Muscle layer of colon (tissue), 2 donors: Measurements from ENCODE around the gene SLC9C1.

ENCODE experiments used
- H3K27ac ChIP-seq: one replicate; pipeline ENCODE4 v1.7.0; 2013; ENCODE audit warnings: low read depth, mild to moderate bottlenecking, low read length, moderate library complexity
- H3K27me3 ChIP-seq, 2 donors: one replicate each; pipeline ENCODE4 v1.7.0; 2013; ENCODE audit warnings: low read length in 2 of 2, mild to moderate bottlenecking in 2 of 2; ENCODE audit not compliant: insufficient read depth in 2 of 2, control insufficient read depth in 1 of 2
- H3K36me3 ChIP-seq: one replicate; pipeline ENCODE4 v1.7.0; 2013; ENCODE audit warnings: mild to moderate bottlenecking, low read length; ENCODE audit not compliant: insufficient read depth
- H3K4me1 ChIP-seq: one replicate; pipeline ENCODE4 v1.7.0; 2013; ENCODE audit warnings: mild to moderate bottlenecking, low read length; ENCODE audit not compliant: insufficient read depth
- H3K4me3 ChIP-seq, 2 donors: one replicate each; pipeline ENCODE4 v1.7.0; 2013; ENCODE audit warnings: low read length in 2 of 2, low read depth in 1 of 2, mild to moderate bottlenecking in 1 of 2, moderate library complexity in 1 of 2
- H3K9ac ChIP-seq: one replicate; pipeline ENCODE4 v1.7.0; 2013; ENCODE audit warnings: low read length
- H3K9me3 ChIP-seq: one replicate; pipeline ENCODE4 v1.7.0; 2013; ENCODE audit warnings: mild to moderate bottlenecking, low read length
- donor health status: abdominal sarcoma.
- donor health status: Adenocarcinoma of cecum.

SLC9C1 gene

GRCh38 chr3:112115806-112116383, 178.1 kb downstream of the SLC9C1 start:
- Histone ChIP-seq H3K27ac (no peak overlapping the region), H3K36me3 (no peaks in the 10 kb centered on the region), H3K9ac (no peak overlapping the region), H3K9me3 (no peaks in the 10 kb centered on the region), H3K27me3 (no peaks in the 10 kb centered on the region), H3K4me3 (no peak overlapping the region), H3K4me1 (no peaks in the 10 kb centered on the region)

- H3K27ac ChIP-seq, result no peak overlapping the region
Observed at GRCh38 chr3:112115161-112115739, 178.8 kb downstream of the SLC9C1 start.

DNA sequence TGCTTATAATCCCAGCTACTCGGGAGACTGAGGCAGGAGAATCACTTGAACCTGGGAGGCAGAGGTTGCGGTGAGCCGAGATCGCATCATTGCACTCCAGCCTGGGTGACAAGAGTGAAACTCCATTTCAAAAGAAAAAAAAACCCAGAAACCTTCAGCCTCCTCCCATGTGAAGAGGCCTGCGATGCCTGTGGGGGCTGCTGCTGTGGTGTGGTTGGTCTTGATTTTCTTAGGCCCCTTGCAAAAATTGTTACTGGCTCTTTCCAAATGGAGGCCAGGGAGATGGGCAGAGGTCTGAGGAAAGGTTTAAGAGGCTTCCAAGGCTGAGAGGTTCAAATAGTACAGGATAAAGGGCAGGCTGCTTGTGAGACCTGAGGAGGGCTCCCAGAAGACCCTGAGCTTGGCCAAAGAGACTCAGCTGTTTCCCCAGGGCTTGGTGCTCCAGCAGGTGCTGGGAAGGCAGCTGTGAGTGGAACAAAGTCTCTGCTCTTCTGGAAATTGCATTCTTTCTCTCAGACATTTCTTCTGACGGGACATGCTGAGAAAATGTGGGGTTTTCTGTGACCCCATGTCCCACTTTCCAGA, 179.3 kb downstream of the SLC9C1 start:
- Histone ChIP-seq H3K27ac (no peak overlapping the region), H3K36me3 (no peaks in the 10 kb centered on the region), H3K9me3 (no peaks in the 10 kb centered on the region), H3K4me1 (no peaks in the 10 kb centered on the region), H3K4me3 (no peak overlapping the region), H3K27me3 (no peaks in the 10 kb centered on the region), H3K9ac (no peak overlapping the region)

More at GRCh38 chr3:112115161-112115739, 178.8 kb downstream of the SLC9C1 start:
- H3K27me3 ChIP-seq, result no peaks in the 10 kb centered on the region
- H3K9ac ChIP-seq, result no peak overlapping the region
- H3K36me3 ChIP-seq, result no peaks in the 10 kb centered on the region
- H3K4me1 ChIP-seq, result no peaks in the 10 kb centered on the region
- H3K4me3 ChIP-seq, result no peak overlapping the region
- no peaks in the 10 kb centered on the region for H3K9me3 ChIP-seq

DNA sequence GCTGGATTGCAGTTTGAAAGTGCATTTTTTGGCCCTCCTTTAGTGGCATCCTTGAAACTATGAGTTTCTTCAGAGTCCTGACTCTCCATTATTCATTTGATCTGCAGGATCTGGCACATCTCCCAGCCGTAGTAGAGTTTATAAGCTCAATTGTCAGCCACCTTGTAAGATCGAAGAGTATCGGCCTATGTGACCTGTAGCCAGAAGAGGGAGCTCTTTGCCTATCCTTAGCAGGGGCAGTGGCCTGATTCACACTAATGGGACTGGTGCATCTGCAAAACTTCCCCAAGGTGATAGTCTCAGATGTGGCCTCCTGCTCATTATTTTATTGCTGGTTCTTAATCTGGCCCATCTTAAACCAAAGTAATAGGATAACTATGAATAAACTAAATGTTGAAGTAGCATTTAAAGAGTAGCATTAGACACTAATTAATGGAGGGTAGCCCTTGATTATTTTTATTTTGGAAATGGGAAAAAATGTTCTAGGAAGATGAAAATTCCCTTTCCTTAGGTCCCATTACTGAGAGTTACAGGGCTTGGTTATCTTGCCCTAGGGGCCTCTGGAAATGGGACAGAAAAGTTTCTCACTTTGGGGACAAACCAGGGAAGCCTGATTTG, 182.1 kb downstream of the SLC9C1 start:
- Histone ChIP-seq H3K9me3 (no peaks in the 10 kb centered on the region), H3K4me3 (no peak overlapping the region), H3K27me3 (no peaks in the 10 kb centered on the region), H3K4me1 (no peaks in the 10 kb centered on the region), H3K27ac (no peak overlapping the region), H3K36me3 (no peaks in the 10 kb centered on the region), H3K9ac (no peak overlapping the region)

GRCh38 chr3:112109322-112109721, 184.7 kb downstream of the SLC9C1 start:
- no peaks in the 10 kb centered on the region for H3K4me1 ChIP-seq
- no peaks in the 10 kb centered on the region for H3K9me3 ChIP-seq

GRCh38 chr3:112104774-112105173, 189.2 kb downstream of the SLC9C1 start:
- Histone ChIP-seq H3K9me3 (no peaks in the 10 kb centered on the region), H3K27ac (no peak overlapping the region), H3K4me1 (no peaks in the 10 kb centered on the region), H3K4me3 (no peak overlapping the region), H3K9ac (no peak overlapping the region), H3K36me3 (no peaks in the 10 kb centered on the region), H3K27me3 (no peaks in the 10 kb centered on the region)

More at GRCh38 chr3:112109322-112109721, 184.7 kb downstream of the SLC9C1 start:
- H3K4me3 ChIP-seq, result no peak overlapping the region
- H3K36me3 ChIP-seq, result no peaks in the 10 kb centered on the region
- no peak overlapping the region for H3K9ac ChIP-seq
- H3K27ac ChIP-seq, result no peak overlapping the region
- no peaks in the 10 kb centered on the region for H3K27me3 ChIP-seq

GRCh38 chr3:112101916-112102315, 192.1 kb downstream of the SLC9C1 start:
- no peaks in the 10 kb centered on the region for H3K36me3 ChIP-seq
- H3K4me1 ChIP-seq, result no peaks in the 10 kb centered on the region
- H3K27me3 ChIP-seq, result no peaks in the 10 kb centered on the region
- no peaks in the 10 kb centered on the region for H3K9me3 ChIP-seq
- no peak overlapping the region for H3K4me3 ChIP-seq
- no peak overlapping the region for H3K27ac ChIP-seq
- no peak overlapping the region for H3K9ac ChIP-seq

- Histone ChIP-seq H3K27me3 (no peaks in the 10 kb centered on the region), H3K9ac (no peak overlapping the region), H3K36me3 (no peaks in the 10 kb centered on the region), H3K27ac (no peak overlapping the region), H3K9me3 (no peaks in the 10 kb centered on the region), H3K4me3 (no peak overlapping the region), H3K4me1 (no peaks in the 10 kb centered on the region)
Observed at GRCh38 chr3:112097378-112097777, 196.6 kb downstream of the SLC9C1 start.

DNA sequence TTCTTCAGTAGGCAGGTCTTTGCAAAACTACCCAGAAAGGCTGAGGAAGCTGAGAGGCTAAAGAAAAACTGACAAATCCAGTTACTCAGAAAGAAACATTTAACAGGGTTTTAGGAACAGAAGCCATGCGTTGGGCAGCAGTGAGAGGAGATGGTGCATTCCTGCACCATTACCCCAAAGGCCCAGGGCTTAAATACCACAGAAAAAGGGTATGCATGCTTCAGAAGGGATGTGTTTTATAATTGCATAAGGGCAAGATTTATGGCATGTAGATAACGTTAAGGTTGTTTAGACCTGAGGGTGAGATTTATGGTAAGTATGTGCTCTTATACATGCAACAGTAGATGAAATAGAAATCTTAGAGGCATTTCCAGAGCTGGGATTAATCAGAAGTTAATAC, 197.8 kb downstream of the SLC9C1 start:
- no peak overlapping the region for H3K27ac ChIP-seq

DNA sequence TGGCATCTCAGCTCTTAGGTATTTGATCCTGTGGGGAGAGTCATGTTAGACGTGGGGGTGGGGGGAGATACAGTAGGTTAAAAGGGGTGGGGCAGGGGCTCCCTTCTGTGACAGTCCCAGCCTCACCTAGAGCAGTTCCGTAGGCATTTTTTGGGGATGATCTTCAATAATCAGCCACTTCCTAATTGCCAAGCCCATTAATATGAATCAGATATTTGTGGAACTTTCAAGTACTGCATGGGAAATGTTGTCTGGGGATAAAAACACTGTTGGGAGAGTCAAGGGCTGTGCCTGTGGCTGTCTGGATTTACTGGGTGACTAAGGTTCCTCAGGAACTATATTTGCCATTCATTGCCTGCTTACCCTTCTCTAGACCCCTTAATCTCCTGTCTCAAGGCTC, 198.3 kb downstream of the SLC9C1 start:
- Histone ChIP-seq H3K9ac (no peak overlapping the region), H3K4me1 (no peaks in the 10 kb centered on the region), H3K36me3 (no peaks in the 10 kb centered on the region), H3K4me3 (no peak overlapping the region), H3K9me3 (no peaks in the 10 kb centered on the region), H3K27ac (no peak overlapping the region), H3K27me3 (no peaks in the 10 kb centered on the region)

More for the DNA sequence above, 197.8 kb downstream of the SLC9C1 start:
- Histone ChIP-seq H3K36me3 (no peaks in the 10 kb centered on the region), H3K9ac (no peak overlapping the region), H3K9me3 (no peaks in the 10 kb centered on the region), H3K4me3 (no peak overlapping the region), H3K4me1 (no peaks in the 10 kb centered on the region), H3K27me3 (no peaks in the 10 kb centered on the region)

DNA sequence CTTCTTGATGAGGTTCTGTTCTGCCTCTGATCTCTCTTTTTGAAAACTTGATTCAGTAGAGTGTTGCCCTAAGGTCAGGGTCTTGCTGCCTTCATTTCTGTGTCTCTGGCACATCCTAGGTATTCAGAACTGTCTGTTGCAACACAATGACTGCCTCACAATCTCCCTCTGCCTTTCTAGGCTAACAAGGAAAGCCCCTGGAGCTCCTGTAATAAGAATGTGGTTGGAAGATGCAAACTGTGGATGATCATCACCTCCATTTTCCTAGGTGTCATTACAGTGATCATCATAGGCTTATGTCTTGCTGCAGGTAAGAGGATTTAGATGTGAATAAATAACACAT, 200.9 kb downstream of the SLC9C1 start:
- no peaks in the 10 kb centered on the region for H3K4me1 ChIP-seq
- H3K4me3 ChIP-seq, result no peak overlapping the region
- no peaks in the 10 kb centered on the region for H3K36me3 ChIP-seq
- H3K9ac ChIP-seq, result no peak overlapping the region
- H3K27me3 ChIP-seq, result no peaks in the 10 kb centered on the region
- H3K27ac ChIP-seq, result no peak overlapping the region
- no peaks in the 10 kb centered on the region for H3K9me3 ChIP-seq
